CD14-positive monocyte (primary cell): ENCODE results near the gene KRTAP17-1. TPM values are rescaled to one million over a fixed set of nuclear protein-coding genes. Genes with fewer than 3 reads are reported as not detected.

ENCODE experiments used
- DNase-seq, 3 donors: peaks; one replicate each; pipeline ENCODE4 v3.0.0-alpha.2; 2011 to 2022
- H2AFZ ChIP-seq: 2 replicates; pipeline ENCODE4 v1.6.0; 2012; ENCODE audit warnings: mild to moderate bottlenecking, low read depth, low read length, inconsistent platforms; ENCODE audit not compliant: insufficient read depth, poor library complexity, severe bottlenecking
- H3K27ac ChIP-seq, 2 donors: 1 replicate in 1 of 2; 2 replicates in 1 of 2; pipeline ENCODE4 v1.5.1; 2012 to 2013; ENCODE audit warnings: low read length in 2 of 2, control low read depth in 1 of 2, inconsistent platforms in 1 of 2, low read depth in 1 of 2, mild to moderate bottlenecking in 1 of 2
- H3K27me3 ChIP-seq, 2 donors: one replicate each; pipeline versions ENCODE4 v1.6.0 to v1.6.1; 2011 to 2013; ENCODE audit warnings: low read length in 2 of 2; ENCODE audit not compliant: control insufficient read depth in 2 of 2, insufficient read depth in 2 of 2
- H3K36me3 ChIP-seq, 2 donors: replicated peaks in 1 of 2; 1 replicate in 1 of 2; 2 replicates in 1 of 2; pipeline versions ENCODE4 v1.5.1 to v1.6.1; 2012 to 2013; ENCODE audit warnings: low read length in 2 of 2, control low read depth in 1 of 2, inconsistent platforms in 1 of 2, mild to moderate bottlenecking in 1 of 2; ENCODE audit not compliant: insufficient read depth in 2 of 2, control insufficient read depth in 1 of 2
- H3K4me1 ChIP-seq, 2 donors: 1 replicate in 1 of 2; 2 replicates in 1 of 2; pipeline versions ENCODE4 v1.5.1 to v1.6.1; 2012 to 2013; ENCODE audit warnings: low read length in 2 of 2, control low read depth in 1 of 2, inconsistent platforms in 1 of 2, mild to moderate bottlenecking in 1 of 2, moderate library complexity in 1 of 2; ENCODE audit not compliant: insufficient read depth in 2 of 2, control insufficient read depth in 1 of 2
- H3K4me2 ChIP-seq: replicated peaks from 2 replicates; pipeline ENCODE3; 2012; ENCODE audit warnings: low read length, moderate library complexity, mild to moderate bottlenecking; ENCODE audit not compliant: poor library complexity, severe bottlenecking; ENCODE audit errors: extremely low read depth
- H3K4me3 ChIP-seq, 3 experiments: fragments of 200-600 bp in 1 of 3; sonication (generic) in 1 of 3; replicated peaks in 1 of 3; 1 replicate in 2 of 3; 2 replicates in 1 of 3; pipeline ENCODE4 v1.5.1; 2011 to 2013; ENCODE audit warnings: low read length in 3 of 3, mild to moderate bottlenecking in 3 of 3, control low read depth in 2 of 3, low read depth in 2 of 3, inconsistent platforms in 1 of 3, moderate library complexity in 1 of 3
- H3K79me2 ChIP-seq: 2 replicates; pipeline ENCODE4 v1.6.0; 2012; ENCODE audit warnings: mild to moderate bottlenecking, control low read depth, inconsistent platforms, low read length, moderate library complexity; ENCODE audit not compliant: insufficient read depth
- H3K9ac ChIP-seq: 2 replicates; pipeline ENCODE4 v1.6.0; 2017; ENCODE audit warnings: low read length, mild to moderate bottlenecking; ENCODE audit not compliant: insufficient read depth, poor library complexity, severe bottlenecking
- H3K9me3 ChIP-seq, 2 donors: replicated peaks in 1 of 2; 1 replicate in 1 of 2; 2 replicates in 1 of 2; pipeline versions ENCODE4 v1.5.1 to v1.6.1; 2012 to 2013; ENCODE audit warnings: low read length in 2 of 2, control low read depth in 1 of 2; ENCODE audit not compliant: control insufficient read depth in 1 of 2, insufficient read depth in 1 of 2
- H4K20me1 ChIP-seq: 2 replicates; pipeline ENCODE4 v1.6.0; 2012; ENCODE audit warnings: mild to moderate bottlenecking, low read length, control low read depth, moderate library complexity; ENCODE audit not compliant: insufficient read depth
- H3K27ac Mint-ChIP-seq, 7 donors: one replicate each; pipeline ENCODE4 v1.8.0; 2020; ENCODE audit warnings: mild to moderate bottlenecking in 7 of 7, mixed read lengths in 7 of 7, moderate library complexity in 6 of 7, inconsistent platforms in 2 of 7
- H3K27me3 Mint-ChIP-seq, 3 donors: one replicate each; pipeline ENCODE4 v1.8.0; 2021 to 2022; ENCODE audit warnings: low read depth in 3 of 3, mild to moderate bottlenecking in 3 of 3, mixed read lengths in 3 of 3, moderate library complexity in 3 of 3, inconsistent platforms in 1 of 3
- H3K36me3 Mint-ChIP-seq, 2 donors: one replicate each; pipeline ENCODE4 v1.8.0; 2020; ENCODE audit warnings: mixed read lengths in 2 of 2, inconsistent platforms in 1 of 2, mild to moderate bottlenecking in 1 of 2
- H3K4me1 Mint-ChIP-seq: one replicate; pipeline ENCODE4 v1.8.0; 2020; ENCODE audit warnings: mild to moderate bottlenecking, mixed read lengths
- H3K4me3 Mint-ChIP-seq, 2 donors: one replicate each; pipeline ENCODE4 v1.8.0; 2020; ENCODE audit warnings: mild to moderate bottlenecking in 2 of 2, mixed read lengths in 2 of 2, moderate library complexity in 1 of 2
- H3K9me3 Mint-ChIP-seq, 7 donors: one replicate each; pipeline ENCODE4 v1.8.0; 2020 to 2022; ENCODE audit warnings: mixed read lengths in 7 of 7, mild to moderate bottlenecking in 6 of 7, moderate library complexity in 6 of 7, inconsistent platforms in 2 of 7
- CTCF ChIP-seq: fragments of 200-600 bp; IDR thresholded peaks from one replicate; pipeline ENCODE4 v1.8.0; 2022; ENCODE audit warnings: antibody characterized with exemption, mild to moderate bottlenecking
- WGBS: methylation state at CpG from one replicate; pipeline ENCODE4 v1.1.5; 2013; ENCODE audit warnings: missing lambda C conversion rate; ENCODE audit not compliant: insufficient coverage; 5-methylcytosine and 5-hydroxymethylcytosine counted together
- intact Hi-C, 2 donors: fragments of 100-400 bp; cut with micrococcal nuclease; formaldehyde crosslinking; loops; one replicate each; pipeline versions ENCODE4 v1.15.0 to v1.15.1; 2023
- polyA plus RNA-seq, 3 donors: library from polyadenylated mRNA; depleted of rRNA in 1 of 3; unstranded in 2 of 3; stranded (reverse) in 1 of 3; fragments of 300-500 nt in 2 of 3; fragments of >200 nt in 1 of 3; fragmentation: Illumina TruSeq in 2 of 3; gene quantifications; 1 replicate in 2 of 3; 2 replicates in 1 of 3; pipeline ENCODE4 v1.2.3, GENCODE V29; 2012 to 2021

KRTAP17-1 gene
- polyA plus RNA-seq, 3 donors: not detected

GRCh38 chr17:41301204-41301790 is 14.2 kb downstream of the KRTAP17-1 start:
- Mint-ChIP-seq H3K4me3 (no peak overlapping the region), H3K9me3 (peaks cover 0 to 12% (median 3%) of the 10 kb centered on the region in 7 donors), H3K27ac (no peak overlapping the region), H3K4me1 (peaks cover 20% of the 10 kb centered on the region), H3K27me3 (peaks cover 0 to 10% (median 4%) of the 10 kb centered on the region in 3 donors), H3K36me3 (no peaks in the 10 kb centered on the region)
- H3K27me3 ChIP-seq: no peaks in the 10 kb centered on the region
- no peak for TF ChIP-seq CTCF
- H3K4me2 ChIP-seq: no peak overlapping the region
- H2AFZ ChIP-seq: no peak overlapping the region
- no peak overlapping the region for H3K4me3 ChIP-seq
- no peak overlapping the region for H3K9ac ChIP-seq
- no peaks in the 10 kb centered on the region for H3K36me3 ChIP-seq
- no peaks in the 10 kb centered on the region for H4K20me1 ChIP-seq
- H3K4me1 ChIP-seq: peaks cover 17 to 18% of the 10 kb centered on the region in 2 donors
- no peak for DNase-seq
- 55% methylated on average over 4 of the region's 5 CpGs for WGBS
- intact Hi-C loops: no loop called here
- peaks cover 0 to 2% of the 10 kb centered on the region in 2 donors for H3K9me3 ChIP-seq
- H3K27ac ChIP-seq: no peak overlapping the region
- H3K79me2 ChIP-seq: no peaks in the 10 kb centered on the region

- no peaks in the 10 kb centered on the region for H3K36me3 ChIP-seq
- no peak overlapping the region for H3K4me3 Mint-ChIP-seq
- no peak for TF ChIP-seq CTCF
- no peaks in the 10 kb centered on the region for H3K79me2 ChIP-seq
- H4K20me1 ChIP-seq: no peaks in the 10 kb centered on the region
- H3K4me3 ChIP-seq: no peak overlapping the region
- H3K27ac ChIP-seq: no peak overlapping the region
- DNase-seq: no peak
- H3K4me1 Mint-ChIP-seq: peaks cover 17% of the 10 kb centered on the region
- H2AFZ ChIP-seq: no peak overlapping the region
- H3K9me3 Mint-ChIP-seq: peaks cover 0 to 12% (median 3%) of the 10 kb centered on the region in 7 donors
- H3K4me2 ChIP-seq: no peak overlapping the region
- no peaks in the 10 kb centered on the region for H3K36me3 Mint-ChIP-seq
- WGBS: 93% methylated on average over 10 of the region's 20 CpGs
- peak overlapping the region in 1 of 7 donors; percentile 50 for H3K27ac Mint-ChIP-seq
- H3K9me3 ChIP-seq: peaks cover 0 to 2% of the 10 kb centered on the region in 2 donors
- peaks cover 1 to 12% (median 3%) of the 10 kb centered on the region in 3 donors for H3K27me3 Mint-ChIP-seq
- no peak overlapping the region for H3K9ac ChIP-seq
- peaks cover 14 to 15% of the 10 kb centered on the region in 2 donors for H3K4me1 ChIP-seq
- intact Hi-C loops: no loop called here
- H3K27me3 ChIP-seq: no peaks in the 10 kb centered on the region
Measured at GRCh38 chr17:41298458-41299135, 16.9 kb downstream of the KRTAP17-1 start.
